ENCODE results near the gene CEP112.

GRCh38 chr17:65697661-65698060 is 494.3 kb downstream of the CEP112 start:
- no peak for TF ChIP-seq CTCF (IDR thresholded peaks at IDR 0.05)
- no peak for TF ChIP-seq ZFX (IDR thresholded peaks at IDR 0.05; ENCODE audit: borderline replicate concordance)
